ENCODE data around the gene DUS2.

The DUS2 gene

DNA sequence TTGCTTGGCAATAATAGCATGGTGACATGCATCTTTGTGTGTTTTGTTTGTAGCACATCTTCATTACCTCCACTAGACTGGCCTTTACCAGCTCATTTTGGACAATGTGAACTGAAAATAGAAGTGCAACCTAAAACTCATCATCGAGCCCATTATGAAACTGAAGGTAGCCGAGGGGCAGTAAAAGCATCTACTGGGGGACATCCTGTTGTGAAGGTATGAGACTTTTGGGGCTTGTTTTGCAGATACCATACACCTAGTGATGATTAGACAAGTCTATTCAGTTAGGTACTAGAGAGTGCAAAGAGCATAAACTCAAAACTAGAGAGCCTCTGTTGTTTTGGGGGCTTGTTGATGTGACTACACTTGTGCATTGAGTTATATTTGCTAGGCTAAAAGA is 103.3 kb downstream of the DUS2 start:
- no peak for DNase-seq (ENCODE audit: low spot score)

- DNase-seq (ENCODE audit: low spot score) = no peak
Measured at GRCh38 chr16:68128577-68129305, 105.7 kb downstream of the DUS2 start.

All from pons (tissue), 1 donor.